M059J (cell line): ENCODE measurements around the gene TCF7. TPM values are rescaled to one million over a fixed set of nuclear protein-coding genes. Genes with fewer than 3 reads are reported as not detected.
"Not testable (repeated sequence)": the region's sequence is repeated elsewhere in the genome, so short reads cannot be mapped to it uniquely, and the experiment has no call there.

Source experiments
- DNase-seq: peaks from one replicate; pipeline ENCODE4 v3.0.0-alpha.2; 2012; ENCODE audit warnings: low read depth
- total RNA-seq: library from RNA; depleted of rRNA; stranded (reverse); fragments of >200 nt; shearing (Covaris generic); gene quantifications from 2 replicates; pipeline ENCODE4 v1.2.3, GENCODE V29; 2014

TCF7 gene
- total RNA-seq, 1 experiment from 2014 or later: 7.4 TPM

DNA sequence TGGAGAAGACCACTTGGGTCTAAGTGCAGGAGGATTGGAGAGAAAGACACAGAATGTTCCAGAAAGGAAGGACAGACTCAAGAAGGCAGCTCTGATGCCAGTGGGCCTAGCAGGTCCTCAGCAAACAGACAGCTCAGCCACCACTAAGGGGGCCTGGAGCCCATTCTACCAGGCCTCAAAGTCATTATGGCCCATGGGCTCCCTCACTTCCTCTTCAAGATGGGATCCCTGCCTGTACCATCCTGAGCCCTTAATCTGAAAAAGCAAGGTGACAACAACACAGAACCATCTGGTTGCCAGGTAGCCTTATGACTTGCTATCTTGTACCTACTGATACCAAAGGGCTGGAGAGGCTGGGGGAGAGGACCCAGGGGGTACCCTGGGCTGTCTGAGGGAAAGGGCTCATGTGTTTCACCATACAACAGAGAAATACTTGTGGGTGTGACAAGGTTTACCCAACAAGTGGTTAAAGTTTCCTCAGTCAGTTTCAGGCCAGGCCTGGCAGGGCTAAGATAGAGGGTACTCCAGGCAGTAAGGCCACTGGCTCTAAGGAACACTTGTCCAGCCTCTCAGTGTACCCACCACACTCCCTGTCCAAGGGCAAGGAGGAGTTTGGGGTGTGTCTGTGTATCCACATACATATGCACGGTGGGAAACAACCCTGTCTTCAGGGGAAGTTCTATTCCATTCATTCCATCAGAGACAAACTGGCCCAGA lies 30.7 kb downstream of the TCF7 start:
- DNase-seq: no peak

DNA sequence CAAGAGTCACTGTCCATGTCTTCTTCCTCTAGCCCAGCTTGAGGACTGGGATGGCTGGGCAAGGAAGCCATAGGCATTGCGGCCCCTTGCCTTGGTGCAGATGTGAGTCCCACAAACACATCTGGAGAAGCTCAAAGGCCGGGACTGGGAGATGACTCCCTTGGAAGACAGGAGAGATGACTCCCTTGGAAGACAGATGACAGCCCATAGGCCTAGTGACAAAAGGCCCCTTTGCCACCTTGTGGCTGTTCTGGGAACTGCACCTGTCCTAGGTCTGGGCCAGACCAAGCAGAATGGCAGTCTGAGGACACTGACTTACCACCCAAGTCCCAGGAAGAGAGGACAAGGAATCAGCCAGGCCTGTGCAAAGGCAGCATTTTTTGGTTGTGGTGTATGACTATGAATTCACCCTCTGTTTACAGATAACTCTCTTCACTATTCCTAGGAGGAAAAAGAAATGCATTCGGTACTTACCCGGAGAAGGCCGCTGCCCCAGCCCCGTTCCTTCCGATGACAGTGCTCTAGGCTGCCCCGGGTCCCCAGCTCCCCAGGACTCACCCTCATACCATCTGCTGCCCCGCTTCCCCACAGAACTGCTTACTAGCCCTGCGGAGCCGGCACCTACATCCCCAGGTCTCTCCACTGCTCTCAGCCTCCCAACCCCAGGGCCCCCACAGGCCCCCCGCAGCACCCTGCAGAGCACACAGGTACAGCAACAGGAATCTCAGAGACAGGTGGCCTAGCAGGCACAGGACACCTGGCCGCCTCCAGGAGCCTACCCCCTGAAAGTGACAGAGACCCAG lies 31.5 kb downstream of the TCF7 start:
- DNase-seq: peak; percentile 71

DNA sequence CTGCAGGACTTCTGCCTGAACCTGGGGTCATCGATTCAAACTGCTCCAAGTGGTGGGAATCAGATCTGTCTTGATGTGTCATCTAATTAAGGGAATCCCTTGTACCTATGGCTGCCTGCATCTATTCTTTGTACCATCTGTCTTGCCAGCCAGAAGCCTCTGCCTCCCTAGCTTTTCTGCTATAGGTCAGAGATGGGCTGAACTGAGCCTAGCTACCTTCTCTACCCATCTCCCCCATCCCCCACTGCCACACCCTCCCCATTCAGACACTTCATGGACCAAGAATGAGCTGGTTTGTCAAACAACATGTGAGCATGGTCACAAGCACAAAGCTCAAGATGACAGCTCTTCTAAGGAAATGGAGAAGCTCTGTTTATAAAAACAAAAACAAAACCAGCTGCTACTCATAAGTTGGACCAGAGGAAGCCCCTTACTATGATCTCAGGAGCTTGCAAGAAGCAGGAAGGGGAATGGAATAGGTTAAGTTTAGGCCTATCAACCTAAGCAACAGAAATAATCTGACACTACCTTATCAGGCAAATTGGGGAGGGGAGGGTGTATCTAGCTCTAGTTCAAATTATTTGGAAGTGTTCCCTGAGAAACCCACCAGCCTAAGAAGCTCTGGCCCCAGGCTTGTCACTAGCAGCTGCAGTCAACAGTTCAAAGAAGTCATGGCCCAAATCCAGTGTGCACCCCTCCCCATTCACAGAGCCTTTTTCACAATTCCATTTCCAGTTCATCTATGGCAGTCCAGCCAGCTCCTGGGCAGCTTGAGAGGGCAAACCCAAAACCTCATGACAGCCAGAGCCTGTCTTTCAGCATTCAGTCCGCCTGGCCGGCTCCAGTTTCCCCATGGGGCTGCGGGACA lies 32.4 kb downstream of the TCF7 start:
- no peak for DNase-seq

- DNase-seq: no peak
Measured at GRCh38 chr5:134148316-134148715, 33.8 kb downstream of the TCF7 start.

- no peak for DNase-seq
Measured at GRCh38 chr5:134148986-134149539, 34.6 kb downstream of the TCF7 start.

GRCh38 chr5:134149571-134150303 lies 35.3 kb downstream of the TCF7 start:
- DNase-seq: no peak

GRCh38 chr5:134151723-134152122 lies 37.2 kb downstream of the TCF7 start:
- DNase-seq: no peak

GRCh38 chr5:134152173-134152832 lies 37.8 kb downstream of the TCF7 start:
- not testable (repeated sequence) for DNase-seq

DNA sequence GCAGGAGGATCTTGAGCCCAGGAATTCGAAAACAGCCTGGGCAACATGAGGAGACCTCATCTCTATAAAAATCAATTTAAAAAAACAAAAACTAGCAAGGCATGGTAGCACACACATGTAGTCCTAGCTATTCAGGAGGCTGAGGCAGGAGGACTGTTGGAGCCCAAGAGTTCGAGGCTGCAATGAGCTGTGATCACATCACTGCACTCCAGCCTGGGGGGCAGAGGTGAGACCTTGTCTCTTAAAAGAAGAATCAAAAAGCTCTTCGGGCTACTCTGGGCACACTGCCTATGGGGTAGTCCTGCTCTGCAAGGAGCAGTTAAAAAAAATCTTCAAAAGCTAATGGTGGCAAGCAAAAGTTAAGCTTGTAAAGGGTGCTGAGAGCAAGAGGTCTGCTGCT lies 38.8 kb downstream of the TCF7 start:
- DNase-seq: no peak

DNA sequence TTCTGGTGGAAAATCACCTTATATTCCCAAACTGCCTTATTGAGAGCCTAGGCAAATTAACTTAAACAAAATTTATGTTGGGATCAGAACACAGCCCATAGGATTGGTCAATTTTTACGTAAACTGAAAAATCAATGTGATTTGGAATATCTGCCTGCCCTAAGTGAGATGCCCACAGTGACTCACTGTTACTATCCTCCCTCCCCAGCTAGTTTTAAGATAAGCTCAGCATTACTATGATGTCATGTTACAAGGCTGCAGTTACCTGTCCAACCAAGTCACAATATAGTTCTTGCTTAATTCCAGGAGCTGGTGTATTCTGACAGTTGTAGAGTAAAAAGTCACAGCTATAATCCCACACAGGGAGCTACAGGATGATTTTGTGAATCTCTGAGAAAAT lies 39.2 kb downstream of the TCF7 start:
- DNase-seq: peak; percentile 23

GRCh38 chr5:134161513-134162395 lies 47.3 kb downstream of the TCF7 start:
- DNase-seq: no peak

DNA sequence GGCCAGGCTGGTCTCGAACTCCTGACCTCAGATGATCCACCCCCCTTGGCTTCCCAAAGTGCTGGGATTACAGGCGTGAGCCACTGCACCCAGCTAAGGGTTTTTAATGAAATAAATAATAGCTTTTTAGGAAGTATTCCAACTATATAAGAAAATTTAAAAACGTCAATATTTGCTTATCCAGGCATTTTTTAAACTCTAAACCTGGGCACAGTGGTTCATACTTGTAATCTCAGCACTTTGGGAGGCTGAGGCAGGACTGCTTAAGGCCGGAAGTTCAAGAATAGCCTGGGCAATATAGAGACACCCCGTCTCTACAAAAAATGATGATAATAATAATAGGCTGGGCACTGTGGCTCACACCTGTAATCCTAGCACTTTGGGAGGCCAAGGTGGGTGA lies 48.1 kb downstream of the TCF7 start:
- no peak for DNase-seq

GRCh38 chr5:134171972-134172371 lies 57.5 kb downstream of the TCF7 start:
- no peak for DNase-seq

DNA sequence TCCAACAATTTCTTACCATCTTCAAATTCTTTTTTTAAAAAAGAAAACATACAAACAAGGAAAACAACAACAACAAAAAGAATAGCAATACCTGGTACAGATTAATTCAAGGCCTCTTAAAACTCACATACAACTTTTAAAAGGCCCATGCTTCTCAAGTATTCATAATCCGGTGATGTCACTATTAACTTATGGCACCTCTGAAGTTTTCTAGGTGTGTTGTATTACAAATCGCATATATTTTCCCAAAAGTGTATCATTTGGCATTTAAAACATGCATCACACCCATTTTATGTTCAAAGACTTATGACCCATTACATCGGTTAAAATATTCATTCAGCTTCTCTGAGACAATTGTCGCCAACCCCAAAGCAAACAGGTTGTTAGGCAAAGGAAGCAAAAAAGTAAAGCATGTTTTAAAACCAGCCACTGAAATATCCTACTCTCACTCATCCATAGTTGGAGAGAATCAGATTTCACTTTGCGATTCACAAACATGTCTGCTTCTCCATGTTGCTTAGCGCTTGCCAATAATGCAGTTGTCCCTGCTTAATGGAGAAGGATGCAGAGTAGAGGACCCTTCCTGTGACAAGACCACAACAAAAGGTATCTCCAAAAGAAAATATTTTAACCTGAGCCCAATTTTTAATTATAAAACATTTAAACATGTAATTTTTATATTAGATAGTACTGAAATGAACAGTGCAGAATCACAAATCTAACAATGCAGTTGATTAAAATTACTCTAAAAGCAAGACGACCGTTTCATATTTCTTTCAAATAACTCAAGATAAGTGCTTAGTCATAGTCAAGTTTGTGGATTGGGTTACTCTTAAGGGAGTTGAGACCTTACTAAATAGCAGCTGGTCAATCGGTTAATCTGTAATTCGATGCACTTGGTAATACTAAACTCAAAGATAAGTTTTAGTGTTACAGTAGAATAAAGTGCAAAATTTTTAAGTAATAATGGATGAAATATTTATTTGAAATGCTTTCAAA lies 60.7 kb downstream of the TCF7 start:
- DNase-seq: peak; percentile 56

GRCh38 chr5:134175921-134176510 lies 61.5 kb downstream of the TCF7 start:
- peak; percentile 39 for DNase-seq

GRCh38 chr5:134176511-134177368 lies 62.3 kb downstream of the TCF7 start, which contains the start of gene SKP1:
SKP1 (minus strand) TSS chr5:134176950; CDS start chr5:134174022, 2,928 bp downstream.
- peak; percentile 77 for DNase-seq
